ENCODE data around the gene AOAH.

AOAH gene

GRCh38 chr7:36723951-36724664 lies at the start of gene AOAH:
Gene AOAH (minus strand): TSS chr7:36724494. CDS start chr7:36724148, 346 bp downstream.
- no peak for DNase-seq (ENCODE audit: low spot score)

- no peak for DNase-seq (ENCODE audit: low spot score)
These were observed 42.2 kb upstream of the AOAH start for GRCh38 chr7:36766451-36766850.

- DNase-seq (ENCODE audit: low spot score), result no peak
These were observed 41.3 kb upstream of the AOAH start for GRCh38 chr7:36765605-36766004.

- DNase-seq (ENCODE audit: low spot score), result no peak
These were observed 40.6 kb upstream of the AOAH start for GRCh38 chr7:36764929-36765328.

- no peak for DNase-seq (ENCODE audit: low spot score)
These were observed 39.0 kb upstream of the AOAH start for GRCh38 chr7:36763132-36763816.

- DNase-seq (ENCODE audit: low spot score), result no peak
These were observed 38.1 kb upstream of the AOAH start for GRCh38 chr7:36762394-36762793.

- DNase-seq (ENCODE audit: low spot score), result no peak
These were observed 37.5 kb upstream of the AOAH start for GRCh38 chr7:36761835-36762234.

GRCh38 chr7:36760856-36761762 lies 36.8 kb upstream of the AOAH start:
- DNase-seq (ENCODE audit: low spot score), result no peak

- no peak for DNase-seq (ENCODE audit: low spot score)
These were observed 34.6 kb upstream of the AOAH start for GRCh38 chr7:36758879-36759278.

GRCh38 chr7:36755484-36755883 lies 31.2 kb upstream of the AOAH start:
- no peak for DNase-seq (ENCODE audit: low spot score)

- DNase-seq (ENCODE audit: low spot score), result no peak
These were observed 27.9 kb upstream of the AOAH start for GRCh38 chr7:36752026-36752711.

GRCh38 chr7:36750451-36750850 lies 26.2 kb upstream of the AOAH start:
- DNase-seq (ENCODE audit: low spot score), result no peak

GRCh38 chr7:36749282-36749960 lies 25.1 kb upstream of the AOAH start:
- DNase-seq (ENCODE audit: low spot score), result no peak

- DNase-seq (ENCODE audit: low spot score), result no peak
These were observed 23.8 kb upstream of the AOAH start for GRCh38 chr7:36748017-36748487.

- no peak for DNase-seq (ENCODE audit: low spot score)
These were observed 23.2 kb upstream of the AOAH start for GRCh38 chr7:36747280-36748016.

GRCh38 chr7:36746347-36746746 lies 22.1 kb upstream of the AOAH start:
- DNase-seq (ENCODE audit: low spot score), result no peak

GRCh38 chr7:36742911-36743775 lies 18.8 kb upstream of the AOAH start:
- no peak for DNase-seq (ENCODE audit: low spot score)

GRCh38 chr7:36741866-36742265 lies 17.6 kb upstream of the AOAH start:
- no peak for DNase-seq (ENCODE audit: low spot score)

GRCh38 chr7:36739351-36739750 lies 15.1 kb upstream of the AOAH start:
- DNase-seq (ENCODE audit: low spot score), result no peak

- DNase-seq (ENCODE audit: low spot score), result no peak
These were observed 12.6 kb upstream of the AOAH start for GRCh38 chr7:36736899-36737211.

Data from cerebellar cortex (tissue), 1 donor.